OCI-LY1 (cell line): ENCODE measurements around the gene TMEM181.

Source experiments
- H2AFZ ChIP-seq: fragments of 200-600 bp; sonication (generic), shearing (Covaris generic); 2 replicates; pipeline ENCODE4 v1.6.0; 2014; ENCODE audit warnings: antibody characterized with exemption, mild to moderate bottlenecking, low read length
- H3F3A ChIP-seq: fragments of 200-600 bp; sonication (generic), shearing (Covaris generic); 2 replicates; pipeline ENCODE4 v1.6.0; 2014; ENCODE audit warnings: mild to moderate bottlenecking, antibody characterized with exemption, low read length, moderate library complexity; ENCODE audit not compliant: insufficient read depth
- H3K27ac ChIP-seq: fragments of 200-600 bp; sonication (generic); 2 replicates; pipeline ENCODE4 v1.5.1; 2014; ENCODE audit warnings: low read length, mixed run types, mild to moderate bottlenecking, low read depth; ENCODE audit not compliant: poor library complexity, severe bottlenecking
- H3K27me3 ChIP-seq: fragments of 200-600 bp; sonication (generic); 2 replicates; pipeline ENCODE4 v1.6.0; 2014; ENCODE audit warnings: antibody characterized with exemption, mild to moderate bottlenecking, low read length, moderate library complexity; ENCODE audit not compliant: insufficient read depth
- H3K36me3 ChIP-seq: fragments of 200-600 bp; sonication (generic); 2 replicates; pipeline ENCODE4 v1.6.1; 2014; ENCODE audit warnings: mild to moderate bottlenecking, antibody characterized with exemption, low read length, moderate library complexity, mixed read lengths; ENCODE audit not compliant: insufficient read depth
- H3K4me1 ChIP-seq: fragments of 200-600 bp; sonication (generic); 2 replicates; pipeline ENCODE4 v1.5.1; 2014; ENCODE audit warnings: mild to moderate bottlenecking, low read length, moderate library complexity; ENCODE audit not compliant: insufficient read depth, severe bottlenecking
- H3K4me2 ChIP-seq: fragments of 200-600 bp; sonication (generic), shearing (Covaris generic); 2 replicates; pipeline ENCODE4 v1.6.1; 2014; ENCODE audit warnings: low read length
- H3K4me3 ChIP-seq: fragments of 200-600 bp; sonication (generic); 2 replicates; pipeline ENCODE4 v1.5.1; 2014; ENCODE audit warnings: low read length, low read depth, mild to moderate bottlenecking, mixed read lengths; ENCODE audit not compliant: poor library complexity, severe bottlenecking
- H3K79me2 ChIP-seq: fragments of 200-600 bp; shearing (Covaris generic); 2 replicates; pipeline ENCODE4 v1.6.1; 2016; ENCODE audit warnings: mixed run types, low read length, mixed read lengths; ENCODE audit not compliant: insufficient read depth
- H3K9ac ChIP-seq: fragments of 200-600 bp; sonication (generic), shearing (Covaris generic); 2 replicates; pipeline ENCODE4 v1.6.1; 2014; ENCODE audit warnings: mild to moderate bottlenecking, low read length, mixed read lengths
- H3K9me2 ChIP-seq: fragments of 200-600 bp; sonication (generic), shearing (Covaris generic); 2 replicates; pipeline ENCODE4 v1.6.1; 2014; ENCODE audit warnings: low read depth, mild to moderate bottlenecking, low read length, mixed read lengths
- H3K9me3 ChIP-seq: fragments of 200-600 bp; shearing (Covaris generic); 2 replicates; pipeline ENCODE4 v1.6.1; 2014; ENCODE audit warnings: low read length, mixed read lengths
- H4K20me1 ChIP-seq: fragments of 200-600 bp; sonication (generic), shearing (Covaris generic); 2 replicates; pipeline ENCODE4 v1.6.0; 2016; ENCODE audit warnings: mild to moderate bottlenecking, low read length; ENCODE audit not compliant: insufficient read depth
- EZH2 ChIP-seq: fragments of 200-600 bp; sonication (generic), shearing (Covaris generic); IDR thresholded peaks from 2 replicates; pipeline ENCODE4 v1.8.0; 2017; ENCODE audit warnings: borderline replicate concordance, mixed run types, mild to moderate bottlenecking, antibody characterized with exemption, low read length, moderate library complexity, mixed read lengths
- TF ChIP-seq, protein P1 (sequence below): fragments of 200-600 bp; sonication (generic), shearing (Covaris generic); IDR thresholded peaks from 2 replicates; pipeline ENCODE4 v1.5.1; 2017; ENCODE audit warnings: mild to moderate bottlenecking, antibody characterized with exemption, low read length, moderate library complexity, mixed read lengths

TMEM181 gene

DNA sequence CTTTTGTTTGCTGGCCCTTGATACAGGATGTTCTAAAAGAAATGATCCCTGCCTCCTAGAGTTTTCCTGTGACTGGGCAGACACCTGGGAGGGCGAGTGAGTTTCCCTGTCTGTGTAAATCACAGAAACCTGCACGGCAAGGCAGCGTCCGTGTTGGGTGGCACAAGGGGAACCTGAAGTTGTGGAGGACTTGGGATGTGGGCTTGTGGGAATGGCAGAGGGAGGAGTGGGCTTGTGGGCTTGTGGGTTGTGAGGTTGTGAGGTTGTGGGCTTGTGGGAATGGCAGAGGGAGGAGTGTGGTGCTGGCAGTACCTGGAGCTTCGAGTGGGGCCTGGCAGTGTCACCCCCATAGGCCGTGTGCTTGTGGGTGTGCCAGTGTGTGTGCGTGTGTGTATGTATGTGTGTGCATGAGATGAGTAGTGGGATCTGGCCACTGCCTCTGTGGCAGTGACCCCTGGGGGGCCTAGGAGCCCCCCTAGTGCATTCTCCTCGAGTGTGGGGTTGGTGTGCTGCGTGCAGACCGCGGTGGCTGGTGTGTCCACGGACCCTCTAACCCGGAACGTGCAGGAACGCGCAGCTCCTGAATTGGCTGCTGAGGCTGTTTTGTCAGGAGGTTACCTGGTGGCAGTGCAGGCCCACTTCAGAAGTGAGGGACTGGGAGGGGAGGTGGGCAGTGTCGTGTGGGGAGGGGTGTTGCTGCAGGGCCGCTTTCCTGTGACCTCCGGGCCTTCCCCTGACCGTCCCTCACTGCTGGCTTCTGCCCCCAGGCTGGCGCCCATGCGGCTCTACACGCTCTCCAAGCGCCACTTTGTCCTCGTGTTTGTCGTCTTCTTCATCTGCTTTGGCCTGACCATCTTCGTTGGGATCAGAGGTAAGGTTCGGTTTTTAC, 13.0 kb downstream of the TMEM181 start:
- Histone ChIP-seq H3K9ac (no peak overlapping the region; the same call in 1 of the 2 replicates), H3K9me2 (no peaks in the 10 kb centered on the region), H2AFZ (no peak overlapping the region), H3K27ac (peak overlapping the region; percentile 84), H3K36me3 (peaks cover 12% of the 10 kb centered on the region; the same call in 1 of the 2 replicates), H3F3A (no peaks in the 10 kb centered on the region), H3K9me3 (no peaks in the 10 kb centered on the region), H4K20me1 (no peaks in the 10 kb centered on the region), H3K4me2 (peak overlapping the region; percentile 35; the same call in 1 of the 2 replicates), H3K27me3 (no peaks in the 10 kb centered on the region), H3K4me1 (peaks cover 44% of the 10 kb centered on the region), H3K79me2 (no peaks in the 10 kb centered on the region), H3K4me3 (no peak overlapping the region)
- TF ChIP-seq, protein P1, sequence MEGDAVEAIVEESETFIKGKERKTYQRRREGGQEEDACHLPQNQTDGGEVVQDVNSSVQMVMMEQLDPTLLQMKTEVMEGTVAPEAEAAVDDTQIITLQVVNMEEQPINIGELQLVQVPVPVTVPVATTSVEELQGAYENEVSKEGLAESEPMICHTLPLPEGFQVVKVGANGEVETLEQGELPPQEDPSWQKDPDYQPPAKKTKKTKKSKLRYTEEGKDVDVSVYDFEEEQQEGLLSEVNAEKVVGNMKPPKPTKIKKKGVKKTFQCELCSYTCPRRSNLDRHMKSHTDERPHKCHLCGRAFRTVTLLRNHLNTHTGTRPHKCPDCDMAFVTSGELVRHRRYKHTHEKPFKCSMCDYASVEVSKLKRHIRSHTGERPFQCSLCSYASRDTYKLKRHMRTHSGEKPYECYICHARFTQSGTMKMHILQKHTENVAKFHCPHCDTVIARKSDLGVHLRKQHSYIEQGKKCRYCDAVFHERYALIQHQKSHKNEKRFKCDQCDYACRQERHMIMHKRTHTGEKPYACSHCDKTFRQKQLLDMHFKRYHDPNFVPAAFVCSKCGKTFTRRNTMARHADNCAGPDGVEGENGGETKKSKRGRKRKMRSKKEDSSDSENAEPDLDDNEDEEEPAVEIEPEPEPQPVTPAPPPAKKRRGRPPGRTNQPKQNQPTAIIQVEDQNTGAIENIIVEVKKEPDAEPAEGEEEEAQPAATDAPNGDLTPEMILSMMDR = no peak
- no peak for TF ChIP-seq EZH2

DNA sequence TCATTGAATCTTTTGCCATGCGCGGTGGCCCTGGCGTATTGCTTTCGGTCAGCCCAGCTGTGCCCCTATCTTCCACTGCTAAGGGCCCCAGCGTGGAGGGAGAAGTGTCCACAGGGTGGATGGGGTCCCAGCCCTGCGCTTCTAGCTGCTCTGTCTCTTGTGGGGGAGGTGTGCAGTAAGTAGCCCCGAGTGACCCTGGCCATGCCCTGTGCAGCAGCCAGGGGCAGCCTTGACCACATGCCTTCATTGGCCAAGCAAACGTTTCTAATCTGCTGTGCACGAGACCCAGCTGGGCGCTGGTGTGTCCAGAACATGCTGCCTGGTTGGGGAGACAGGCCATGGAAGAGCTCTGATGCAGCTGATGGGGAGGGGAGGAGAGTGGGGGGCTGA, 13.6 kb downstream of the TMEM181 start:
- Histone ChIP-seq H3K9me3 (no peaks in the 10 kb centered on the region), H2AFZ (no peak overlapping the region), H3K27ac (no peak overlapping the region), H3F3A (no peaks in the 10 kb centered on the region), H3K27me3 (no peaks in the 10 kb centered on the region), H3K9me2 (no peaks in the 10 kb centered on the region), H3K4me3 (no peak overlapping the region), H3K36me3 (peaks cover 12% of the 10 kb centered on the region; the same call in 1 of the 2 replicates), H3K4me2 (no peak overlapping the region), H3K79me2 (no peaks in the 10 kb centered on the region), H3K4me1 (peaks cover 37% of the 10 kb centered on the region), H3K9ac (no peak overlapping the region), H4K20me1 (no peaks in the 10 kb centered on the region)
- no peak for TF ChIP-seq EZH2

DNA sequence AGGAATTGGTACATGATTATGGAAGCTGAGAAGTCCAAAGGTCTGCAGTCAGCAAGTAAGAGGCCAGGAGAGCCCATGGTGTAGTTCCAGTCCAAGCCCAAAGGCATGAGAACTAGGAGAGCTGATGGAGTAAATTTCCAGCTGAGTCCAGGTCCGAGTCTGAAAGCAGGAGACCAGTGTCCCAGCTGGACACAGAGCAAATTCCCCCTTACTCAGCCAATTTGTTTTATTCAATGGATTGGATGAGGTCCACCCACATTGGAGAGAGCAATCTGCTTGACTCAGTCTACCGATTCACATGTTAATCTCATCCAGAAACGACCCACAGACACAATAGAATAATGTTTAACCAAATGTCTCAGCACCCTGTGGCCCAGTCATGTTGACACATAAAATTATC, 14.9 kb downstream of the TMEM181 start:
- TF ChIP-seq, protein P1 = no peak
- TF ChIP-seq EZH2 = no peak
- Histone ChIP-seq H3K4me1 (peaks cover 25% of the 10 kb centered on the region), H3K9me3 (no peaks in the 10 kb centered on the region), H4K20me1 (no peaks in the 10 kb centered on the region), H3K27me3 (no peaks in the 10 kb centered on the region), H3K79me2 (no peaks in the 10 kb centered on the region), H2AFZ (no peak overlapping the region), H3K27ac (no peak overlapping the region), H3K4me2 (no peak overlapping the region), H3F3A (no peaks in the 10 kb centered on the region), H3K4me3 (no peak overlapping the region), H3K9me2 (no peaks in the 10 kb centered on the region), H3K9ac (no peak overlapping the region), H3K36me3 (peaks cover 12% of the 10 kb centered on the region; the same call in 1 of the 2 replicates)
